K562 (cell line): ENCODE results near the gene KIAA0513. TPM values are rescaled to one million over a fixed set of nuclear protein-coding genes. Genes with fewer than 3 reads are reported as not detected.

ENCODE experiments used
- ATF1 ChIP-seq, 2 experiments: fragments of 450-650 bp in 1 of 2; IDR thresholded peaks; 2 replicates each; pipeline ENCODE4 v1.6.1; 2016; ENCODE audit warnings: missing compliant biosample characterization in 1 of 2, missing genetic modification characterization in 1 of 2
- HLTF ChIP-seq: fragments of 450-650 bp; IDR thresholded peaks from 2 replicates; pipeline ENCODE4 v1.6.1; 2016
- MTA2 ChIP-seq: fragments of 450-650 bp; IDR thresholded peaks from 2 replicates; pipeline ENCODE4 v1.6.1; 2016; ENCODE audit warnings: low read depth
- NBN ChIP-seq: fragments of 450-650 bp; IDR thresholded peaks from 2 replicates; pipeline ENCODE4 v1.6.1; 2016; ENCODE audit warnings: low read depth, mild to moderate bottlenecking
- NCOA2 ChIP-seq, 2 experiments: fragments of 450-650 bp; IDR thresholded peaks; 2 replicates each; pipeline ENCODE4 v1.6.1; 2018; ENCODE audit warnings: mild to moderate bottlenecking in 2 of 2, moderate library complexity in 1 of 2; ENCODE audit not compliant: partially characterized antibody in 2 of 2
- POLR2B ChIP-seq: fragments of 450-650 bp; IDR thresholded peaks from 2 replicates; pipeline ENCODE4 v1.6.1; 2018; ENCODE audit warnings: low read depth; ENCODE audit not compliant: partially characterized antibody
- PPARD ChIP-seq: fragments of 250-450 bp; sonication (Bioruptor Pico); IDR thresholded peaks from 2 replicates; pipeline ENCODE4 v1.8.0; 2022; ENCODE audit warnings: inconsistent platforms, mild to moderate bottlenecking, moderate library complexity
- RBM34 ChIP-seq: fragments of 200-400 bp; formaldehyde crosslinking; IDR thresholded peaks from 2 replicates; pipeline ENCODE4 v1.6.1; 2018; ENCODE audit warnings: low read length, borderline replicate concordance; ENCODE audit not compliant: insufficient read depth
- RCOR1 ChIP-seq, 2 experiments: IDR thresholded peaks; 2 replicates each; pipeline ENCODE4 v1.6.1; 2012; ENCODE audit warnings: low read depth in 2 of 2, low read length in 2 of 2, borderline replicate concordance in 1 of 2, improper control_type of control experiment in 1 of 2
- SREBF2 ChIP-seq: sonication (generic); formaldehyde crosslinking; IDR thresholded peaks from 2 replicates; pipeline ENCODE4 v1.4.0; 2020; ENCODE audit warnings: mild to moderate bottlenecking, missing genetic modification reagents
- U2AF1 ChIP-seq: fragments of 200-400 bp; formaldehyde crosslinking; optimal IDR thresholded peaks from 2 replicates; pipeline ENCODE3; 2017; ENCODE audit warnings: mild to moderate bottlenecking, low read depth, low read length, moderate library complexity
- polyA plus RNA-seq, 8 experiments: library from polyadenylated mRNA; depleted of rRNA in 4 of 8; stranded (reverse) in 5 of 8; unstranded in 3 of 8; fragments of >200 nt; fragmentation: Nextera tagmentation in 2 of 8; fragmentation: Illumina TruSeq in 1 of 8; extraction: Ambion mirVana in 2 of 8; extraction: Trizol in 1 of 8; gene quantifications; 2 replicates each; pipeline versions ENCODE4 v1.2.1 to v1.2.3, GENCODE V29; 2011 to 2014; ENCODE audit warnings: inconsistent platforms in 1 of 8, missing spikeins in 1 of 8
- total RNA-seq, 7 experiments: library from RNA; depleted of rRNA in 6 of 7; stranded (reverse); fragments of >200 nt in 6 of 7; fragmentation: Illumina TruSeq in 2 of 7; extraction: Trizol in 2 of 7; gene quantifications; 2 replicates each; pipeline versions ENCODE4 v1.2.1 to v1.2.3, GENCODE V29; 2011 to 2021; ENCODE audit warnings: low replicate concordance in 1 of 7
- TF ChIP-seq, protein P1 (sequence below): fragments of 450-650 bp; IDR thresholded peaks from 2 replicates; pipeline ENCODE4 v1.6.1; 2016; ENCODE audit warnings: mild to moderate bottlenecking, moderate library complexity

Gene KIAA0513
- total and polyA plus RNA-seq, 9 of the 15 experiments (the other 6 are each of a cell fraction or from before 2014, with no cell fraction given), result 0.18 to 13.7 (median 10.2) TPM

- TF ChIP-seq, protein P1, sequence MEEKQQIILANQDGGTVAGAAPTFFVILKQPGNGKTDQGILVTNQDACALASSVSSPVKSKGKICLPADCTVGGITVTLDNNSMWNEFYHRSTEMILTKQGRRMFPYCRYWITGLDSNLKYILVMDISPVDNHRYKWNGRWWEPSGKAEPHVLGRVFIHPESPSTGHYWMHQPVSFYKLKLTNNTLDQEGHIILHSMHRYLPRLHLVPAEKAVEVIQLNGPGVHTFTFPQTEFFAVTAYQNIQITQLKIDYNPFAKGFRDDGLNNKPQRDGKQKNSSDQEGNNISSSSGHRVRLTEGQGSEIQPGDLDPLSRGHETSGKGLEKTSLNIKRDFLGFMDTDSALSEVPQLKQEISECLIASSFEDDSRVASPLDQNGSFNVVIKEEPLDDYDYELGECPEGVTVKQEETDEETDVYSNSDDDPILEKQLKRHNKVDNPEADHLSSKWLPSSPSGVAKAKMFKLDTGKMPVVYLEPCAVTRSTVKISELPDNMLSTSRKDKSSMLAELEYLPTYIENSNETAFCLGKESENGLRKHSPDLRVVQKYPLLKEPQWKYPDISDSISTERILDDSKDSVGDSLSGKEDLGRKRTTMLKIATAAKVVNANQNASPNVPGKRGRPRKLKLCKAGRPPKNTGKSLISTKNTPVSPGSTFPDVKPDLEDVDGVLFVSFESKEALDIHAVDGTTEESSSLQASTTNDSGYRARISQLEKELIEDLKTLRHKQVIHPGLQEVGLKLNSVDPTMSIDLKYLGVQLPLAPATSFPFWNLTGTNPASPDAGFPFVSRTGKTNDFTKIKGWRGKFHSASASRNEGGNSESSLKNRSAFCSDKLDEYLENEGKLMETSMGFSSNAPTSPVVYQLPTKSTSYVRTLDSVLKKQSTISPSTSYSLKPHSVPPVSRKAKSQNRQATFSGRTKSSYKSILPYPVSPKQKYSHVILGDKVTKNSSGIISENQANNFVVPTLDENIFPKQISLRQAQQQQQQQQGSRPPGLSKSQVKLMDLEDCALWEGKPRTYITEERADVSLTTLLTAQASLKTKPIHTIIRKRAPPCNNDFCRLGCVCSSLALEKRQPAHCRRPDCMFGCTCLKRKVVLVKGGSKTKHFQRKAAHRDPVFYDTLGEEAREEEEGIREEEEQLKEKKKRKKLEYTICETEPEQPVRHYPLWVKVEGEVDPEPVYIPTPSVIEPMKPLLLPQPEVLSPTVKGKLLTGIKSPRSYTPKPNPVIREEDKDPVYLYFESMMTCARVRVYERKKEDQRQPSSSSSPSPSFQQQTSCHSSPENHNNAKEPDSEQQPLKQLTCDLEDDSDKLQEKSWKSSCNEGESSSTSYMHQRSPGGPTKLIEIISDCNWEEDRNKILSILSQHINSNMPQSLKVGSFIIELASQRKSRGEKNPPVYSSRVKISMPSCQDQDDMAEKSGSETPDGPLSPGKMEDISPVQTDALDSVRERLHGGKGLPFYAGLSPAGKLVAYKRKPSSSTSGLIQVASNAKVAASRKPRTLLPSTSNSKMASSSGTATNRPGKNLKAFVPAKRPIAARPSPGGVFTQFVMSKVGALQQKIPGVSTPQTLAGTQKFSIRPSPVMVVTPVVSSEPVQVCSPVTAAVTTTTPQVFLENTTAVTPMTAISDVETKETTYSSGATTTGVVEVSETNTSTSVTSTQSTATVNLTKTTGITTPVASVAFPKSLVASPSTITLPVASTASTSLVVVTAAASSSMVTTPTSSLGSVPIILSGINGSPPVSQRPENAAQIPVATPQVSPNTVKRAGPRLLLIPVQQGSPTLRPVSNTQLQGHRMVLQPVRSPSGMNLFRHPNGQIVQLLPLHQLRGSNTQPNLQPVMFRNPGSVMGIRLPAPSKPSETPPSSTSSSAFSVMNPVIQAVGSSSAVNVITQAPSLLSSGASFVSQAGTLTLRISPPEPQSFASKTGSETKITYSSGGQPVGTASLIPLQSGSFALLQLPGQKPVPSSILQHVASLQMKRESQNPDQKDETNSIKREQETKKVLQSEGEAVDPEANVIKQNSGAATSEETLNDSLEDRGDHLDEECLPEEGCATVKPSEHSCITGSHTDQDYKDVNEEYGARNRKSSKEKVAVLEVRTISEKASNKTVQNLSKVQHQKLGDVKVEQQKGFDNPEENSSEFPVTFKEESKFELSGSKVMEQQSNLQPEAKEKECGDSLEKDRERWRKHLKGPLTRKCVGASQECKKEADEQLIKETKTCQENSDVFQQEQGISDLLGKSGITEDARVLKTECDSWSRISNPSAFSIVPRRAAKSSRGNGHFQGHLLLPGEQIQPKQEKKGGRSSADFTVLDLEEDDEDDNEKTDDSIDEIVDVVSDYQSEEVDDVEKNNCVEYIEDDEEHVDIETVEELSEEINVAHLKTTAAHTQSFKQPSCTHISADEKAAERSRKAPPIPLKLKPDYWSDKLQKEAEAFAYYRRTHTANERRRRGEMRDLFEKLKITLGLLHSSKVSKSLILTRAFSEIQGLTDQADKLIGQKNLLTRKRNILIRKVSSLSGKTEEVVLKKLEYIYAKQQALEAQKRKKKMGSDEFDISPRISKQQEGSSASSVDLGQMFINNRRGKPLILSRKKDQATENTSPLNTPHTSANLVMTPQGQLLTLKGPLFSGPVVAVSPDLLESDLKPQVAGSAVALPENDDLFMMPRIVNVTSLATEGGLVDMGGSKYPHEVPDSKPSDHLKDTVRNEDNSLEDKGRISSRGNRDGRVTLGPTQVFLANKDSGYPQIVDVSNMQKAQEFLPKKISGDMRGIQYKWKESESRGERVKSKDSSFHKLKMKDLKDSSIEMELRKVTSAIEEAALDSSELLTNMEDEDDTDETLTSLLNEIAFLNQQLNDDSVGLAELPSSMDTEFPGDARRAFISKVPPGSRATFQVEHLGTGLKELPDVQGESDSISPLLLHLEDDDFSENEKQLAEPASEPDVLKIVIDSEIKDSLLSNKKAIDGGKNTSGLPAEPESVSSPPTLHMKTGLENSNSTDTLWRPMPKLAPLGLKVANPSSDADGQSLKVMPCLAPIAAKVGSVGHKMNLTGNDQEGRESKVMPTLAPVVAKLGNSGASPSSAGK, result no peak
- TF ChIP-seq ATF1 (CRISPR knock-in tag; IDR thresholded peaks at IDR 0.05) (no peak), ATF1 (tag; IDR thresholded peaks at IDR 0.05) (0 out of 2 replicates have a peak, but pooled peaks have one; percentile 15), RBM34 (no peak), SREBF2 (CRISPR knock-in tag) (no peak), RCOR1 (IDR thresholded peaks at IDR 0.05; ENCODE audit: borderline replicate concordance in 1 of 2, low read depth in 2 of 2, low read length in 2 of 2) (peak; percentile 32 to 77; a peak in 3 of 4 replicates), U2AF1 (no peak), POLR2B (no peak), PPARD (CRISPR knock-in tag) (no peak), HLTF (no peak), NBN (peak; percentile 54; the same call in 1 of the 2 replicates), NCOA2 (IDR thresholded peaks at IDR 0.05; ENCODE audit: partially characterized antibody in 2 of 2) (no peak), MTA2 (no peak)
These were observed 1.6 kb upstream of the KIAA0513 start (continued) for GRCh38 chr16:85025781-85026653.
